Left lung (tissue), 10 donors: Measurements from ENCODE around the gene NUP98. TPM values are rescaled to one million over a fixed set of nuclear protein-coding genes. Genes with fewer than 3 reads are reported as not detected.
"Not testable (repeated sequence)": the region's sequence is repeated elsewhere in the genome, so short reads cannot be mapped to it uniquely, and the experiment has no call there.

Experiments
- ATAC-seq: fragments of 200-7000 bp; cut with Tn5 transposase; one replicate; pipeline ENCODE4 v1.9.1; 2020; ENCODE audit warnings: moderate library complexity
- DNase-seq, 4 donors: peaks; one replicate each; pipeline ENCODE4 v3.0.0-alpha.2; 2013 to 2020
- H3K27ac ChIP-seq, 2 donors: fragments of 200-600 bp; sonication (generic) in 1 of 2; one replicate each; pipeline versions ENCODE4 v1.5.0 to v1.8.0; 2020 to 2021
- H3K27me3 ChIP-seq, 2 donors: fragments of 200-600 bp; sonication (generic) in 1 of 2; one replicate each; pipeline versions ENCODE4 v1.5.0 to v1.8.0; 2020 to 2021
- H3K36me3 ChIP-seq, 2 donors: fragments of 200-600 bp; sonication (generic) in 1 of 2; one replicate each; pipeline versions ENCODE4 v1.5.0 to v1.8.0; 2020 to 2021
- H3K4me1 ChIP-seq, 2 donors: fragments of 200-600 bp; one replicate each; pipeline ENCODE4 v1.8.0; 2021
- H3K4me3 ChIP-seq, 2 donors: fragments of 200-600 bp; sonication (generic) in 1 of 2; one replicate each; pipeline versions ENCODE4 v1.5.0 to v1.8.0; 2020 to 2021; ENCODE audit warnings: mild to moderate bottlenecking in 1 of 2
- H3K9me3 ChIP-seq, 2 donors: fragments of 200-600 bp; sonication (generic) in 1 of 2; one replicate each; pipeline versions ENCODE4 v1.5.0 to v1.8.0; 2020 to 2021
- CTCF ChIP-seq, 2 donors: fragments of 200-600 bp; sonication (generic) in 1 of 2; IDR thresholded peaks; one replicate each; pipeline versions ENCODE4 v1.5.0 to v1.8.0; 2021; ENCODE audit warnings: antibody characterized with exemption in 2 of 2
- intact Hi-C, 2 donors: fragments of 100-400 bp; cut with DNase I; formaldehyde crosslinking; loops; one replicate each; pipeline versions ENCODE4 v1.11.2 to v1.14.2; 2022
- polyA plus RNA-seq, 6 donors: library from polyadenylated mRNA; unstranded; fragments of 120-200 nt; gene quantifications; one replicate each; pipeline ENCODE4 v1.2.1, GENCODE V29; 2013; ENCODE audit not compliant: insufficient read length in 6 of 6
- total RNA-seq, 2 donors: library from RNA; stranded (reverse); fragmentation: NEBNext Ultra II Directional; extraction: Animal tissue kit (Norgen Biotek cat#: 25700); gene quantifications; one replicate each; pipeline ENCODE4 v1.2.1, GENCODE V29; 2021
- donor health status: DM: no; HTN: yes; CAD: no.
- donor health status: DM: no; HTN: no; CAD: no.

The NUP98 gene
- total and polyA plus RNA-seq, 8 donors, result 59.9 to 76.3 (median 66.8) TPM

- H3K4me1 ChIP-seq, result peaks cover 8 to 60% of the 10 kb centered on the region in 2 donors
- H3K36me3 ChIP-seq, result peaks cover 0 to 44% of the 10 kb centered on the region in 2 donors
- no peak for DNase-seq
- intact Hi-C loops, result no loop called here
- H3K9me3 ChIP-seq, result no peaks in the 10 kb centered on the region
- ATAC-seq, result peak; percentile 74
- H3K4me3 ChIP-seq, result no peak overlapping the region
- H3K27ac ChIP-seq, result peak overlapping the region in 1 of 2 donors; percentile 62
- H3K27me3 ChIP-seq, result no peaks in the 10 kb centered on the region
- TF ChIP-seq CTCF (IDR thresholded peaks at IDR 0.05), result no peak
These were observed 15.9 kb downstream of the NUP98 start for GRCh38 chr11:3781423-3781822.

- H3K27ac ChIP-seq, result no peak overlapping the region
- no peaks in the 10 kb centered on the region for H3K9me3 ChIP-seq
- no peaks in the 10 kb centered on the region for H3K27me3 ChIP-seq
- ATAC-seq, result no peak
- peak in 1 of 4 donors; percentile 33 for DNase-seq
- no peak for TF ChIP-seq CTCF (IDR thresholded peaks at IDR 0.05)
- H3K36me3 ChIP-seq, result peaks cover 0 to 96% of the 10 kb centered on the region in 2 donors
- intact Hi-C loops, result no loop called here
- no peak overlapping the region for H3K4me3 ChIP-seq
- peaks cover 0 to 5% of the 10 kb centered on the region in 2 donors for H3K4me1 ChIP-seq
These were observed 21.5 kb downstream of the NUP98 start for GRCh38 chr11:3775736-3776406.

GRCh38 chr11:3773180-3773579 lies 24.2 kb downstream of the NUP98 start:
- ATAC-seq, result no peak
- no peaks in the 10 kb centered on the region for H3K27me3 ChIP-seq
- TF ChIP-seq CTCF (IDR thresholded peaks at IDR 0.05), result no peak

DNA sequence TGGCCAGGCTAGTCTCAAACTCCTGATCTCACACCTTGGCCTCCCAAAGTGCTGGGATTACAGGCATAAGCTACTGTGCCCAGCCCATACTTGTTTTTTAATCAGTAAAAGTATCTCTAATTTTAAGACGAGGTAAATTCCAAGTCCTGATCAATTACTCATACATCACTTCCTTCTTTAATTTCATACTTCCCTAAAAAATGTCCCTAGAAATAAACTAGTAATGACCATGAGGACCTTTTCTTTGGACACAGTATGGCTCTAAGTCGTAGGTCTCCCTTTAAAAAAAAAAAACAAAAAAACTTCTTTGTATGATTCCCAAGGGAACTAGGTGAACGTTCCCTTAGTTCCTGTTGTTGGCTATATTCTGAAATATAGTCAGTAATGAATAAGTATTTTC lies 29.8 kb downstream of the NUP98 start:
- Histone ChIP-seq H3K9me3 (no peaks in the 10 kb centered on the region), H3K4me3 (no peak overlapping the region), H3K36me3 (peaks cover 0 to 98% of the 10 kb centered on the region in 2 donors), H3K27me3 (no peaks in the 10 kb centered on the region), H3K27ac (no peak overlapping the region), H3K4me1 (no peaks in the 10 kb centered on the region)
- no peak for TF ChIP-seq CTCF (IDR thresholded peaks at IDR 0.05)
- intact Hi-C loops, result no loop called here
- ATAC-seq (no peak), DNase-seq (no peak)

More at GRCh38 chr11:3773180-3773579, 24.2 kb downstream of the NUP98 start:
- no peaks in the 10 kb centered on the region for H3K4me1 ChIP-seq
- DNase-seq, result no peak
- intact Hi-C loops, result no loop called here
- H3K9me3 ChIP-seq, result no peaks in the 10 kb centered on the region
- peaks cover 0 to 98% of the 10 kb centered on the region in 2 donors for H3K36me3 ChIP-seq
- no peak overlapping the region for H3K27ac ChIP-seq
- no peak overlapping the region for H3K4me3 ChIP-seq

DNA sequence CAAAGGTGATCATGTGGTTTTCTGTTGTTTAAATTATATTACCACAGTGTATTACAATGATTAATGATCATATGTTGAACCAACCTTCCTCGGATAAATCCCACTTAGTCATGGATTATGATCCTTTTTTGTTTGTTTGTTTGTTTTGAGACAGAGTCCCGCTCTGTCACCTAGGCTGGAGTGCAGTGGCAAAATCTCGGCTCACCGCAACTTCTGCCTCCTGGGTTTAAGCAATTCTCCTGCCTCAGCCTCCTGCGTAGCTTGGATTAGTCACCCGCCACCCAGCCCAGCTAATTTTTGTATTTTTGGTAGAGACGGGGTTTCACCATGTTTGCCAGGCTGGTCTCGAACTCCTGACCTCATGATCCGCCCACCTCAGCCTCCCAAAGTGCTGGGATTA lies 30.5 kb downstream of the NUP98 start:
- H3K36me3 ChIP-seq, result peaks cover 0 to 100% of the 10 kb centered on the region in 2 donors

DNA sequence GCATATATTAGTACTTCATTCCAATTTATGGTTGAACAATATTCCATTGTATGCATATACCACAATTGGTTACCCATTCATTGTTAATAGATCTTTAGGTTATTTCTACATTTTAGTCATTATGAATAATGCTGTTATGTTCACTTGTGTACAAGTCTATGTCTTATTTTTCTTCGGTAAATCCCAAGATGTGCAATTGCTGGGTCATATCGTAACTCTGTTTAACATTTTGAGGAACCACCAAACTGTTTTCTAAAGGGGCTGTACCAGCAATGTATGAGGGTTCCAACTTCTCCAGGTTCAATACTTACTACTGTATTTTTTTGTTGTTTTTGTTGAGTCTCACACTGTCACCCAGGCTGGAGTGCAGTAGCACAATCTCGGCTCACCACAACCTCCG lies 33.1 kb downstream of the NUP98 start:
- no peak for TF ChIP-seq CTCF (IDR thresholded peaks at IDR 0.05)
- Histone ChIP-seq H3K4me3 (no peak overlapping the region), H3K4me1 (no peaks in the 10 kb centered on the region), H3K27me3 (no peaks in the 10 kb centered on the region), H3K36me3 (peaks cover 11 to 100% of the 10 kb centered on the region in 2 donors), H3K9me3 (no peaks in the 10 kb centered on the region), H3K27ac (no peak overlapping the region)
- DNase-seq (no peak), ATAC-seq (no peak)
- intact Hi-C loops, result no loop called here

More for the DNA sequence above, 30.5 kb downstream of the NUP98 start:
- DNase-seq, H3K9me3 ChIP-seq, H3K27me3 ChIP-seq, ATAC-seq, intact Hi-C loops, H3K4me3 ChIP-seq, H3K4me1 ChIP-seq, H3K27ac ChIP-seq: not testable (repeated sequence)
